Endothelial cell of umbilical vein (primary cell): Measurements from ENCODE around the gene RUNX2. TPM values are rescaled to one million over a fixed set of nuclear protein-coding genes. Genes with fewer than 3 reads are reported as not detected.

ENCODE experiments used
- BruUV-seq: library from RNA; stranded (reverse); fragments of 400-500 nt; replicated peaks from 2 replicates; lab custom pipeline; 2021; lab: Mats Ljungman, UMichigan
- CTCF ChIA-PET: fragments of 300-600, 350-600 bp; sonication (Branson Sonifier 250); formaldehyde crosslinking; loops from one replicate; lab custom pipeline; 2021; ENCODE audit warnings: antibody characterized with exemption, inconsistent platforms; lab: Charles Lee
- POLR2A ChIA-PET: fragments of 300-600, 350-600 bp; sonication (Branson Sonifier 250); formaldehyde crosslinking; loops from one replicate; lab custom pipeline; 2021; ENCODE audit warnings: antibody characterized with exemption, inconsistent platforms; lab: Charles Lee
- DNase-seq: peaks from one replicate; pipeline ENCODE4 v3.0.0-alpha.2; 2011; ENCODE audit warnings: low read depth, low spot score
- FAIRE-seq: peaks from 2 replicates; lab custom pipeline; 2011; peaks lifted over from hg19 to GRCh38; lab: Jason Lieb, UNC
- H2AFZ ChIP-seq: 2 replicates; pipeline ENCODE4 v1.6.0; 2012; ENCODE audit warnings: low read depth, low read length, control low read depth, inconsistent platforms
- H3K27ac ChIP-seq: 2 replicates; pipeline ENCODE4 v1.5.1; 2011; ENCODE audit warnings: low read depth, mild to moderate bottlenecking, control low read depth, low read length, moderate library complexity; ENCODE audit not compliant: insufficient read depth
- H3K27me3 ChIP-seq, 2 experiments: 2 replicates each; pipeline versions ENCODE4 v1.6.0 to v1.6.1; 2011; ENCODE audit warnings: low read length in 2 of 2, mixed read lengths in 1 of 2; ENCODE audit not compliant: control insufficient read depth in 2 of 2, insufficient read depth in 2 of 2
- H3K36me3 ChIP-seq, 2 experiments: 2 replicates in 1 of 2; 3 replicates in 1 of 2; pipeline ENCODE4 v1.5.1; 2011; ENCODE audit warnings: low read length in 2 of 2, mild to moderate bottlenecking in 1 of 2, moderate library complexity in 1 of 2; ENCODE audit not compliant: control insufficient read depth in 2 of 2, insufficient read depth in 2 of 2; ENCODE audit errors: extremely low read depth in 1 of 2
- H3K4me1 ChIP-seq: 3 replicates; pipeline ENCODE4 v1.5.1; 2011; ENCODE audit warnings: mild to moderate bottlenecking, low read length; ENCODE audit not compliant: control insufficient read depth, insufficient read depth; ENCODE audit errors: extremely low read depth
- H3K4me2 ChIP-seq: 2 replicates; pipeline ENCODE4 v1.6.1; 2011; ENCODE audit warnings: low read length, control low read depth, mixed read lengths; ENCODE audit not compliant: insufficient read depth
- H3K4me3 ChIP-seq, 3 experiments: fragments of 200-600 bp in 1 of 3; sonication (generic), shearing (Covaris generic) in 1 of 3; replicated peaks in 1 of 3; 2 replicates each; pipeline ENCODE4 v1.5.1; 2011 to 2016; ENCODE audit warnings: control low read depth in 3 of 3, low read length in 3 of 3, mild to moderate bottlenecking in 2 of 3, inconsistent platforms in 1 of 3, low read depth in 1 of 3, moderate library complexity in 1 of 3; ENCODE audit not compliant: insufficient read depth in 1 of 3
- H3K79me2 ChIP-seq: 2 replicates; pipeline ENCODE4 v1.6.0; 2012; ENCODE audit warnings: low read length, inconsistent platforms; ENCODE audit not compliant: control insufficient read depth, insufficient read depth
- H3K9ac ChIP-seq: replicated peaks from 2 replicates; pipeline ENCODE3; 2011; ENCODE audit warnings: low read length, control low read depth; ENCODE audit not compliant: insufficient read depth; ENCODE audit errors: extremely low read depth
- H3K9me1 ChIP-seq: replicated peaks from 3 replicates; pipeline ENCODE4 v1.6.0; 2011; ENCODE audit warnings: mild to moderate bottlenecking, low read length; ENCODE audit not compliant: control insufficient read depth, insufficient read depth; ENCODE audit errors: extremely low read depth
- H3K9me3 ChIP-seq: replicated peaks from 2 replicates; pipeline ENCODE4 v1.5.1; 2012; ENCODE audit warnings: low read length, inconsistent platforms; ENCODE audit not compliant: control insufficient read depth, insufficient read depth
- H4K20me1 ChIP-seq: replicated peaks from 2 replicates; pipeline ENCODE3; 2011; ENCODE audit warnings: mild to moderate bottlenecking, low read length; ENCODE audit not compliant: control insufficient read depth, insufficient read depth; ENCODE audit errors: extremely low read depth
- EZH2 ChIP-seq: IDR thresholded peaks from 2 replicates; pipeline ENCODE4 v1.6.1; 2012; ENCODE audit warnings: borderline replicate concordance, low read depth, mild to moderate bottlenecking, moderate library complexity, low read length, inconsistent platforms; ENCODE audit not compliant: severe bottlenecking
- FOS ChIP-seq: IDR thresholded peaks from 2 replicates; pipeline ENCODE4 v1.6.1; 2011; ENCODE audit warnings: mild to moderate bottlenecking, low read length, moderate library complexity, borderline replicate concordance; ENCODE audit not compliant: insufficient read depth
- GATA2 ChIP-seq: IDR thresholded peaks from 2 replicates; pipeline ENCODE4 v1.7.0; 2011; ENCODE audit warnings: low read depth, mild to moderate bottlenecking, moderate library complexity, mixed read lengths, low read length; ENCODE audit not compliant: insufficient read length, insufficient read depth
- JUN ChIP-seq: IDR thresholded peaks from 2 replicates; pipeline ENCODE4 v1.6.1; 2011; ENCODE audit warnings: borderline replicate concordance, low read depth; ENCODE audit not compliant: insufficient read length, insufficient read depth
- MYC ChIP-seq: IDR thresholded peaks from one replicate; pipeline ENCODE4 v1.6.1; 2011; ENCODE audit warnings: mild to moderate bottlenecking, low read depth, low read length
- POLR2A ChIP-seq: IDR thresholded peaks from 2 replicates; pipeline ENCODE4 v1.6.1; 2012; ENCODE audit warnings: low read depth, mild to moderate bottlenecking, control low read depth, low read length
- POLR2AphosphoS5 ChIP-seq: IDR thresholded peaks from 2 replicates; pipeline ENCODE4 v1.6.1; 2012; ENCODE audit warnings: low read depth, mild to moderate bottlenecking, control low read depth, low read length, moderate library complexity; ENCODE audit not compliant: insufficient read depth
- dilution Hi-C: fragments of 300-500 bp; cut with MboI; formaldehyde crosslinking; loops from one replicate; pipeline ENCODE4 v1.15.0; 2019; ENCODE audit warnings: low sequenced_read_pairs; ENCODE audit not compliant: extremely low pct_ligation_motif_present
- intact Hi-C: fragments of 100-400 bp; cut with micrococcal nuclease; formaldehyde crosslinking; loops from one replicate; pipeline ENCODE4 v1.10.0; 2022
- polyA plus RNA-seq, 4 experiments: library from polyadenylated mRNA; depleted of rRNA in 3 of 4; stranded (reverse) in 3 of 4; unstranded in 1 of 4; fragments of >200 nt; gene quantifications; 2 replicates each; pipeline versions ENCODE4 v1.2.1 to v1.2.3, GENCODE V29; 2011 to 2012; ENCODE audit warnings: missing spikeins in 1 of 4
- total RNA-seq: library from RNA; stranded (reverse); gene quantifications from 2 replicates; pipeline ENCODE4 v1.2.3, GENCODE V29; 2021
- TF ChIP-seq, protein P1 (sequence below): IDR thresholded peaks from 2 replicates; pipeline ENCODE4 v1.6.1; 2011; ENCODE audit not compliant: insufficient read depth, insufficient read length
- TF ChIP-seq, protein P2 (sequence below), 2 donors: IDR thresholded peaks; 1 replicate in 1 of 2; 2 replicates in 1 of 2; pipeline ENCODE4 v1.5.1; 2011; ENCODE audit warnings: low read length in 2 of 2, mild to moderate bottlenecking in 2 of 2, moderate library complexity in 2 of 2, control low read depth in 1 of 2, inconsistent platforms in 1 of 2, low read depth in 1 of 2; ENCODE audit not compliant: insufficient read depth in 1 of 2; ENCODE audit errors: extremely low read depth in 1 of 2

RUNX2 gene
- total and polyA plus RNA-seq, 2 donors (not counting 3 experiments of a cell fraction or from before 2014, with no cell fraction given): 0.06 TPM; not detected in 1

DNA sequence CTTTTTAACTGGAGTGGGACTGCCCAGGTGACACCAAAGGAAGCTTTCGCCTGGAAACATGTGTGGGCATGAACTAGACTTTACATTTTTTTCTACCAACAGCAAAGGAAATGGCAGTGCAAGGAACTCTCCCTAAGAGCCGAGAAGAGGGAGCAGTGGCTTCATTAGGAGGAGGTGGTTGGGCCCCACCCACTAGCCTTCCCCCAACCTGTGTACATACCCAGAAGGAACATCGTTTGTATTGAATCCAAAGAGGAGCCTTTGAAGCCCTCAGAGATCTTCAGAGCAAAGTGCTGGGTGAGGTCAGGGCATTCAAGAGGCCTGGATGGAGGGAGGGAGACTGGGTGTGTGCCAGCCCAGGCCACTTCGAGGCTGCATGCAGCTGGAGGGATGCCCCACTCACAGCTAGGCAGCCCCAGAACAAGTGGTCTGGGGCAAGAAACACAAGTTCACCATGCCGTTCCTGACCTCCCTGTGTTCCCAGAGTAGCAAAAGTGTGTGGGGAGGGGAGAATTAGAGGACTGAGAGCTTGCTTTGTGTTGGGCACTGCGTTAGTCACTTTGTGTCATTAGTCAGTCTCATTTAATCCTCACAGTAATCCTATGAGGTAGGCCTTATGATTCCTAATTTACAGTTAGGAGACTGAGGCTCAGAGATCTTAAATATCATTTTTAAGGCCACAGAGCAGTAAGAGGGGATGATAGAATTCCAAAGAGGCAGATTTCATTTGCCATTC, 241.2 kb downstream of the RUNX2 start:
- Histone ChIP-seq H3K79me2 (no peaks in the 10 kb centered on the region), H3K4me1 (no peaks in the 10 kb centered on the region), H3K9me1 (no peaks in the 10 kb centered on the region), H4K20me1 (no peaks in the 10 kb centered on the region), H2AFZ (no peak overlapping the region), H3K4me2 (no peak overlapping the region), H3K27ac (no peak overlapping the region), H3K9ac (no peak overlapping the region), H3K4me3 (no peak overlapping the region), H3K36me3 (no peaks in the 10 kb centered on the region), H3K27me3 (peaks cover 3 to 5% of the 10 kb centered on the region in 2 experiments), H3K9me3 (no peaks in the 10 kb centered on the region)
- intact Hi-C loops (no loop called here), dilution Hi-C loops (no loop called here)
- no peak for FAIRE-seq
- CTCF ChIA-PET: interaction anchor here (1.1 kb wide), 1 partner anchor 68 kb away, joined by 3 read pairs; no protein-coding TSS in a partner anchor
- POLR2A ChIA-PET: no interaction called here
- TF ChIP-seq MYC: no peak
- TF ChIP-seq, protein P1, sequence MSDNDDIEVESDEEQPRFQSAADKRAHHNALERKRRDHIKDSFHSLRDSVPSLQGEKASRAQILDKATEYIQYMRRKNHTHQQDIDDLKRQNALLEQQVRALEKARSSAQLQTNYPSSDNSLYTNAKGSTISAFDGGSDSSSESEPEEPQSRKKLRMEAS: no peak
- BruUV-seq: no TSS peak
- no peak for DNase-seq

DNA sequence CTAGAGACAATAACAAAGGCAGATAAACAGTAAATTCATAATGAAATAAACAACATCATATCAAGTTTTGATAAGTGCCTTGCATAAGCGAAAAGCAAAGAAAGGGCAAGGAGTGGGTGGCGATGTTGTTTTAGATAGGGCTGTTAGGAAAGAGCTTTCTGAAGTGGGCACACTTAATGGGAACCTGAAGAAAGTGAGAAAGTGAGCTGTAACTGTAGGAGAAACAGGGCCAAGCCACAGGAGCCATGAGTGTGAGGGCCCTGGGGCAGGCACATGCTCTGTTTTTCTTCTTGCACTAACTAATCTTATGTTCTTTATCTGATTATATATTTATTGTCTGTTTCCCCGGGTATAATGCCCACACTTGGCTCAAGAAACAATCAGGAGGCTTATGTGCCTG, 243.0 kb downstream of the RUNX2 start:
- Histone ChIP-seq H2AFZ (no peak overlapping the region), H3K9me1 (no peaks in the 10 kb centered on the region), H3K36me3 (no peaks in the 10 kb centered on the region), H3K79me2 (no peaks in the 10 kb centered on the region), H3K4me3 (no peak overlapping the region), H3K9me3 (no peaks in the 10 kb centered on the region), H3K4me1 (no peaks in the 10 kb centered on the region), H3K27me3 (peaks cover 0 to 3% of the 10 kb centered on the region in 2 experiments), H3K4me2 (no peak overlapping the region), H4K20me1 (no peaks in the 10 kb centered on the region), H3K9ac (no peak overlapping the region), H3K27ac (no peak overlapping the region)
- FAIRE-seq (no peak), DNase-seq (no peak)
- POLR2A ChIA-PET: no interaction called here
- no TSS peak for BruUV-seq
- CTCF ChIA-PET: interaction anchor here (1.7 kb wide), 1 partner anchor 144 kb away, joined by 5 read pairs; no protein-coding TSS in a partner anchor
- no peak for TF ChIP-seq EZH2
- TF ChIP-seq JUN: no peak
- TF ChIP-seq, protein P1: no peak
- TF ChIP-seq, protein P2, sequence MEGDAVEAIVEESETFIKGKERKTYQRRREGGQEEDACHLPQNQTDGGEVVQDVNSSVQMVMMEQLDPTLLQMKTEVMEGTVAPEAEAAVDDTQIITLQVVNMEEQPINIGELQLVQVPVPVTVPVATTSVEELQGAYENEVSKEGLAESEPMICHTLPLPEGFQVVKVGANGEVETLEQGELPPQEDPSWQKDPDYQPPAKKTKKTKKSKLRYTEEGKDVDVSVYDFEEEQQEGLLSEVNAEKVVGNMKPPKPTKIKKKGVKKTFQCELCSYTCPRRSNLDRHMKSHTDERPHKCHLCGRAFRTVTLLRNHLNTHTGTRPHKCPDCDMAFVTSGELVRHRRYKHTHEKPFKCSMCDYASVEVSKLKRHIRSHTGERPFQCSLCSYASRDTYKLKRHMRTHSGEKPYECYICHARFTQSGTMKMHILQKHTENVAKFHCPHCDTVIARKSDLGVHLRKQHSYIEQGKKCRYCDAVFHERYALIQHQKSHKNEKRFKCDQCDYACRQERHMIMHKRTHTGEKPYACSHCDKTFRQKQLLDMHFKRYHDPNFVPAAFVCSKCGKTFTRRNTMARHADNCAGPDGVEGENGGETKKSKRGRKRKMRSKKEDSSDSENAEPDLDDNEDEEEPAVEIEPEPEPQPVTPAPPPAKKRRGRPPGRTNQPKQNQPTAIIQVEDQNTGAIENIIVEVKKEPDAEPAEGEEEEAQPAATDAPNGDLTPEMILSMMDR (IDR thresholded peaks at IDR 0.05; ENCODE audit: extremely low read depth in 1 of 2, insufficient read depth in 1 of 2, low read depth in 1 of 2, low read length in 2 of 2): no peak
- TF ChIP-seq FOS: no peak
- TF ChIP-seq POLR2A: no peak
- no peak for TF ChIP-seq GATA2
- TF ChIP-seq POLR2AphosphoS5: no peak
- dilution Hi-C loops: no loop called here
- intact Hi-C loops: no loop called here
